Gastroesophageal sphincter (tissue), 3 donors: ENCODE results near the gene RPUSD2.

Experiments
- POLR2A ChIP-seq, 2 donors: fragments of 450-650 bp; IDR thresholded peaks; one replicate each; pipeline ENCODE4 v1.6.1; 2017; ENCODE audit warnings: antibody characterized with exemption in 2 of 2, mild to moderate bottlenecking in 2 of 2, moderate library complexity in 1 of 2
- POLR2AphosphoS5 ChIP-seq: sonication (generic); formaldehyde crosslinking; IDR thresholded peaks from one replicate; pipeline ENCODE4 v1.6.1; 2017; ENCODE audit warnings: antibody characterized with exemption
- TF ChIP-seq, protein P1 (sequence below), 4 experiments: fragments of 200-600 bp in 2 of 4; fragments of 450-650 bp in 2 of 4; sonication (generic) in 1 of 4; IDR thresholded peaks; one replicate each; pipeline ENCODE4 v1.5.1; 2017 to 2019; ENCODE audit warnings: antibody characterized with exemption in 4 of 4, mild to moderate bottlenecking in 2 of 4, moderate library complexity in 2 of 4

DNA sequence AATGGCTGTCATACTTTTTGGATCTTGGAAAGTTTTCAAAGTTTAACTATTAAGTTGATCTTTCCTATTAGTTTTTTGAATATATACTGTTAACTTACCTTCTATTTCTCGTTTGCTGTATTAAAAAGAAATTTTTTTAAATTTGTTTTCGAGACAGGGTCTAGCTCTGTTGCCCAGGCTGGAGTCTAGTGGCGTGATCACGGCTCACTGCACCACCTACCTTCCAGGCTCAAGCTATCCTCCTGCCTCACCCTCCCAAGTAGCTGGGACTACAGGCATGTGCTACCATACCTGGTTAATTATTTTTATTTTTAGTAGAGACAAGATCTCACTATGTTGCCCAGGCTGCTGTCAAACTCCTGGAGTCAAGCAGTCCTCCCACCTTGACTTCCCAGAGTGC is 29.6 kb downstream of the RPUSD2 start:
- TF ChIP-seq, protein P1, sequence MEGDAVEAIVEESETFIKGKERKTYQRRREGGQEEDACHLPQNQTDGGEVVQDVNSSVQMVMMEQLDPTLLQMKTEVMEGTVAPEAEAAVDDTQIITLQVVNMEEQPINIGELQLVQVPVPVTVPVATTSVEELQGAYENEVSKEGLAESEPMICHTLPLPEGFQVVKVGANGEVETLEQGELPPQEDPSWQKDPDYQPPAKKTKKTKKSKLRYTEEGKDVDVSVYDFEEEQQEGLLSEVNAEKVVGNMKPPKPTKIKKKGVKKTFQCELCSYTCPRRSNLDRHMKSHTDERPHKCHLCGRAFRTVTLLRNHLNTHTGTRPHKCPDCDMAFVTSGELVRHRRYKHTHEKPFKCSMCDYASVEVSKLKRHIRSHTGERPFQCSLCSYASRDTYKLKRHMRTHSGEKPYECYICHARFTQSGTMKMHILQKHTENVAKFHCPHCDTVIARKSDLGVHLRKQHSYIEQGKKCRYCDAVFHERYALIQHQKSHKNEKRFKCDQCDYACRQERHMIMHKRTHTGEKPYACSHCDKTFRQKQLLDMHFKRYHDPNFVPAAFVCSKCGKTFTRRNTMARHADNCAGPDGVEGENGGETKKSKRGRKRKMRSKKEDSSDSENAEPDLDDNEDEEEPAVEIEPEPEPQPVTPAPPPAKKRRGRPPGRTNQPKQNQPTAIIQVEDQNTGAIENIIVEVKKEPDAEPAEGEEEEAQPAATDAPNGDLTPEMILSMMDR (IDR thresholded peaks at IDR 0.05) = no peak
- TF ChIP-seq POLR2A (IDR thresholded peaks at IDR 0.05) = no peak
- TF ChIP-seq POLR2AphosphoS5 = no peak
